HG02970 (cell line): Measurements from ENCODE around the gene COL8A2.

Experiments
- ATAC-seq: cut with Tn5 transposase; IDR thresholded peaks from one replicate; pipeline ENCODE4 v1.9.1; 2021; ENCODE audit warnings: mild to moderate bottlenecking, moderate library complexity, moderate number of reproducible peaks; ENCODE audit not compliant: unreplicated experiment, low FRiP score

COL8A2 gene

DNA sequence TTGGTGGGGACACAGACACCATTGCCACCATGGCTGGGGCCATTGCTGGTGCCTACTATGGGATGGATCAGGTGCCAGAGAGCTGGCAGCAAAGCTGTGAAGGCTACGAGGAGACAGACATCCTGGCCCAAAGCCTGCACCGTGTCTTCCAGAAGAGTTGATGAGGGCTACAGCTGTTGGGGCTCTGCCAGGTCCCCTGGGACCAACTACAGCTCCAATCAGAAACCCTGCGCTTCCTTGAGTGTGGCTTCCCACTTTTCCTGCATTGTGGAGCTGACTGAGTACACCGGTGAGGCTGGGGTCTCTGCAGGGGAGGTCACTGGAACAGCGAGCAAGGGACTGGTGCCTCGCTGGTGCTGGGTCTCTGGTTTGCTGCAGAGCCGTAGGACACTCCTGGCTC, 31.8 kb downstream of the COL8A2 start:
- no peak for ATAC-seq

DNA sequence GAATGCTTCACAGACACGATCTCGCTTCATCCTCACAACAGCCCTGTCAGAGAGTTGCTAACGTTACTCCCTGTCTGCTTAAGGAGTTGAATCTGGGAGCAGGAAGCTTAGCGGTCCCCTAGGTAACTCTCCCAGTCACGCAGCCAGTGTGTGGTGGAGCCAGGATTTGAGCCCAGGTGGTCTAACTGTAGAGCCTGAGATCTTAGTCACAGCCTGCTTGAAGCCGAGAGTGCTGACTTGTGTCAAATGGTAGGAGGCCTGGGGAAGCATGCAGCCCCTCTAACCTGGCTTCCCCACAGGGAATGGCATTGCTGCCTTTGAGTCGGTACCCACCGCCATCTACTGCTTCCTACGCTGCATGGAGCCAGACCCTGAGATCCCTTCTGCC, 32.2 kb downstream of the COL8A2 start:
- ATAC-seq, result no peak

DNA sequence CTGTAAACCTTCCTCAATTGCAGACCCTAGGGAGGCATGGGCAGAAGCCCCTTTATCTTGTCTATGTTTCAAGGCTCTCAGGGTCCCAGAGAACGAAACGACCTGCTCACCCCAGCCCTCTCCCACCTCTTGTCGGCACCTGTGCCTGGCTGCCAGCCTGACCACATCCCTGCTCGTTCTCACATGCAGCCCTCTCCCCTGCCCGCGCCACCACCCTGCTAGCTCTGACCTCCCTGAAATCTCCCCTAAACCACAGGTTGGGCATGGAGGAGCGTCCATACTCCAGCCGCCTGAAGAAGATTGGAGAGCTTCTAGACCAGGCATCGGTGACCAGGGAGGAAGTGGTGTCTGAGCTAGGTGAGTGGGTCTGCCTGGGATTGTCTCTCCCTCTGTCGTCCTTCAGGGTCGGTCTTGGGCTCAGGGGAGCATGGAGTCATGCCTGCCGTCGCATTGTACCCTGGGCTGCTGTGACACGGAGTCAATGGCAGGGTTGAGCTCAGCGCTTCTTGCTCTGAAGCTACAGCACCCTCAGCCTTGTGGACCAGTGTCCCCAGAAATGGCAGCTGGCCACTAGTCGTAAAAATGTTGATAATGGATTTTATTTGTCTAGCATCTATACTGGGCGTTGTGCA, 32.7 kb downstream of the COL8A2 start:
- ATAC-seq, result no peak

DNA sequence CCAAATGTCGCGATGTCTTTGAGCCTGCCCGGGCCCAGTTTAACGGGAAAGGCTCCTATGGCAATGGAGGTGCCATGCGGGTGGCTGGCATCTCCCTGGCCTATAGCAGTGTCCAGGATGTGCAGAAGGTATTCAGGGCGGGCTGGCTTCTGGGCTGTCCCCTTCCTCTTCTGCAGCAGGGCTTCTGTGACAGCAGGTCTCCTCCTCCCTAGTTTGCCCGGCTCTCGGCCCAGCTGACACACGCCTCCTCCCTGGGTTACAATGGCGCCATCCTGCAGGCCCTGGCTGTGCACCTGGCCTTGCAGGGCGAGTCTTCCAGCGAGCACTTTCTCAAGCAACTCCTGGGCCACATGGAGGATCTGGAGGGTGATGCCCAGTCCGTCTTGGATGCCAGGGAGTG, 33.3 kb downstream of the COL8A2 start:
- ATAC-seq, result no peak

DNA sequence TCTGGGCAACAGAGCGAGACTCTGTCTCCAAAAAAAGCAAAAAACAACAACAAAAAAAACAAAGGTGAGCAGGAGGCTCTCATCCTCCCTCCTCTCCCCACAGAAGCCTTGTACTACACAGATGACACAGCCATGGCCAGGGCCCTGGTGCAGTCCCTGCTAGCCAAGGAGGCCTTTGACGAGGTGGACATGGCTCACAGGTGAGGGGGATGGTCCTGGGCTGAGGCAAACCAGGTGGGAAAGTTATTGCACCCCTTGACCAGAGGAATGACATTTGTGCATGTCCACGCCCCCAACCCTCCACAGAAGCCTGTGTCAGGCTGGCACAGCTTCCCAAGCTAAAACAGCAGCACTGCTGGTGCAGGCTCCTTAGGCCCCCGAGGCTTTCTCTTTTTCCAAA, 33.9 kb downstream of the COL8A2 start:
- ATAC-seq, result no peak

DNA sequence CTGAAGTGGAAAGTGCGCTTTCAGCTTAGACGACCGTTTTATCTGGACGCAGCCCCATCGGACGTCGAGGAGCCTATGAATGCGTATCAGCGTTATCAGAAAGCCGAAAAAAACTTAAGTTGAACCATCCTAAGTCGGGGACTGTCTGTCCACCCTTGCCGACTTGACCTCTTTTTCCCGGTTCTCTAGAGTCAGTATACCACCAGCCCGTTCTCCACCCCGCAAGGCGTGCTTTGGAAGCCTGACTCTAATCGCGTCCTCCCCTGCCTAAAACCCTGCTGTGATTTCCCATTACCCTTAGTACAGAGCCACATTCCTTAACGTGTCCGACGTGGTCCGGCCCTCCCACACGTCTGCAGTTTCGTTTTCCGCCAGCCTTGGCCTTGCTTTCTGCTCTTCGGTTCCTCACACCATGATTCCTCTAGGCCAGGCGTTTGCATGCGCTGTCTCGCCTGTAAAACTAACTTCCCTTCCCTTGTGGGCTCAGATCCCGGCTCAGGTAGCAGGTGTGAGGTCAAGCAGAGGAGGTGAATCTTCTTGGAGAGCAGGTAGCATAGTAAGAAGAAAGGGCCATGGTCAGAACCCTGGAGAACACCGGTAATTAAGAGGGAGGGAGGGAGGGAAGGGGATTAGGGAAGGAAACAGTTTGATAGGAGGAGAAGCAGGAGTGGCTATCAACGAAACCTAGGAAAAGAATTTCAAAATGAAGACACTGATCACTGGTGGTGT, 35.5 kb downstream of the COL8A2 start:
- no peak for ATAC-seq

DNA sequence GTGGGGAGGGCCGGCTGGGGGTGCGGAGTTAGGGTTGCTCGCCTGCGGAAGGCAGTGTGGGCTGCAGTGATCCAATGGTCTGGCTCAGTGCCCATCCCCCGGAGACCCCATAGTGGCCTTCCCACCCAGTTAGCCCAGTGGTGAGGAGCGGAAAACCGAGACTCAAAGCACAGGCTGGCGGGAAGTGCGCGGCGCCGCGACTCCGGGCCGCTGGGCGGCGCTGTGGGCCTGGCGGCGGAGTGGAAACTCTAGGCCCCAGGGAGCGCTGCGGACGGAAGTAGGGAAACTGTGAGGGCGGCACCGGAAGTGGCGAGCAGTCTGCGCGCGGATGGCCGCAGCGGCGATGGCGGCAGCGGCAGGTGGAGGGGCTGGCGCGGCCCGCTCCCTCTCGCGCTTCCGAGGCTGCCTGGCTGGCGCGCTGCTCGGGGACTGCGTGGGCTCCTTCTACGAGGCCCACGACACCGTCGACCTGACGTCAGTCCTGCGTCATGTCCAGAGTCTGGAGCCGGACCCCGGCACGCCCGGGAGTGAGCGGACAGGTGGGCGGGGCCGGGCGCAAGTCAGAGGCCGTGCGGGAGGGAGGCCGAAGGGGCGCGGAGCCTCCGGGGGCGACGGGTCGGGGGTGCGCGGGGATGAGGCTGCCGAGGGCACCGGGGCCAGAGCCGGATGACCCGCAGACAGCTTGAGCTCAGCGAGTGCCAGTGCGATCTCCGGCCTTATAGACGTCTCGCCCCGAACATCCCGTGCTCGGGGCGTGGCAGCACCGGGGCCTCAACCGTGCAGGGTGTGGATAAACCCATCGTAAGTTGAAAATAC, 36.2 kb downstream of the COL8A2 start, which contains the start of gene ADPRS:
Gene ADPRS, plus strand, starts transcription at position 316 of the 816 bp plus-strand sequence. Its CDS starts 13 bp downstream, at position 329.
- peak; percentile 83 for ATAC-seq

DNA sequence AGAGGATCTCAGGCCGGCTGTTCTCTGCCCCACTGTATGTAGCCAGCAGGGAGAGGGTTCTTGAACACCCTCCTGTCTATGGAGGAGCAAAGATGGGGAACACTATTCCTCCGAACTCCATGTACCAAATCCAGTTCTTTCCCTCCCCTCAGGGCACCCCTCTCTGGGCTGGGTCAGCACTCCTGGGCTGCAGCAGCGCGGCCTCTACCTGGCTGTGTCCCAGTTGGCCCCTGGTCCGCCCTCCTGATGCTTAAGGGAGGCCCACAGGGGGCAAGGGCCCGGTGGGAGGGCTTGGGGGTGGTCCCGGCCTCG, 36.8 kb downstream of the COL8A2 start:
- ATAC-seq, result no peak

DNA sequence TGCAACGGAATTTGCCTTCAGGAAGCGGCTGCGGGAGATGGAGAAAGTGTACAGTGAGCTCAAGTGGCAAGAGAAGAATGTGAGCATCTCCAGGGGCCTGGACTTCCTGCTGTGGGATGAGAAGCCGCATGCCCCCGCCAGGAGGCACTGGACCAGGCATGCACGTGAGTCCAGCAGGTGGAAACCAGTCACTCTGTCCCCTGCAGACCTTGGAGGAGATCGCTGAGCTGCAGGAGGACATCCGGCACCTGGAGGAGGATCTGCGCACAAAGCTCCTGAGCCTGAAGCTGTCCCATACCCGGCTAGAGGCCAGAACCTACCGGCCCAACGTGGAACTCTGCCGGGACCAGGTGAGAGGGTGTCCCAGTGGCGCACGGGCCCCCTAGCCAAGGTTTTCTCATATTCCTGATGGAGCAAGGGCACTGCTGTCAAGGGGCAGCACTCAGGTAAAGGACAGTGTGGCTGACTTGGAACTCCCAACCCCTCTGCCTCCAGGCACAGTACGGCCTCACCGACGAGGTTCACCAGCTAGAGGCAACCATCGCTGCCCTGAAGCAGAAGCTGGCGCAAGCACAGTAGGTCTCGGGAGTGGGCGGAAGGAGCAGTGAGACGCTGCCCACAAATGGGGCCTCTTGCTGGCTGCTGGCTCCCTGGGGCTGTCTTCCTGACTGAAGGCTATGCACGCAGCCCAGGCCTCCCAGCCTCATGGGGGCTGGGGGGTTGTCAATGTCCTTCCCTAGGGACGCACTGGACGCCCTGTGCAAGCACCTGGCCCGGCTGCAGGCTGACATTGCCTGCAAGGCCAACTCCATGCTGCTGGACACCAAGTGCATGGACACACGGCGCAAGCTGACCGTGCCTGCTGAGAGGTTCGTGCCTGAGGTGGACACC, 37.5 kb downstream of the COL8A2 start:
- ATAC-seq, result no peak

DNA sequence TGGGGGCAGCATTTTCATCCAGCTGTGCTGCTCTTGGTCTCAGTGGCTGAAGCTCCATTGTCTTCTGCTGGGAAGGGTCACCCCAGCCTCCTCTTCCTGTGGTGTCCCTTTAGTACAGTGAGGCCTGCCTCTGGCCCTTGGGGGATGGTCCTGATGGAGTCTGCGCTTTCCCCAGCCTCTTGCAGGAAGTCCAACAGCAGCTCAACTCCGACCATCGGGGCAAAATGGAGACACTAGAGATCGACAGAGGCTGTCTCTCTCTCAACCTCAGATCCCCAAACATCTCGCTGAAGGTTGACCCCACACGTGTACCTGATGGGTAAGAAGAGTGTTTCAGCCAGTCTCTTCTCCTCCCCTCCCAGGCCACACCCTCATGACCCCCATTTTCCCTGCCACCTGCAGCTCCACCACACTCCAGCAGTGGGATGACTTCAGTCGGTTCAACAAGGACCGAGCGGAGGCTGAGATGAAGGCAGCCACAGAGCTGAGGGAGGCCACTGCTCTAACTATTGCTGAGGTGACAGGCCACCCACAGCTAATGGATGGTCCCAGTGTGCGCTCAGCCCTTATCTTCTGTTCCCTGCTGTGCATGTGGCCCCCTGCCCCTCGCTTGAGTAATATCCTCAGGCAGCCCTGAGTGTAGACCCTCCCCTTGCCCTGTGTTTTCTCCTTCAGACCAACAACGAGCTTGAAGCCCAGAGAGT, 38.3 kb downstream of the COL8A2 start:
- no peak for ATAC-seq

DNA sequence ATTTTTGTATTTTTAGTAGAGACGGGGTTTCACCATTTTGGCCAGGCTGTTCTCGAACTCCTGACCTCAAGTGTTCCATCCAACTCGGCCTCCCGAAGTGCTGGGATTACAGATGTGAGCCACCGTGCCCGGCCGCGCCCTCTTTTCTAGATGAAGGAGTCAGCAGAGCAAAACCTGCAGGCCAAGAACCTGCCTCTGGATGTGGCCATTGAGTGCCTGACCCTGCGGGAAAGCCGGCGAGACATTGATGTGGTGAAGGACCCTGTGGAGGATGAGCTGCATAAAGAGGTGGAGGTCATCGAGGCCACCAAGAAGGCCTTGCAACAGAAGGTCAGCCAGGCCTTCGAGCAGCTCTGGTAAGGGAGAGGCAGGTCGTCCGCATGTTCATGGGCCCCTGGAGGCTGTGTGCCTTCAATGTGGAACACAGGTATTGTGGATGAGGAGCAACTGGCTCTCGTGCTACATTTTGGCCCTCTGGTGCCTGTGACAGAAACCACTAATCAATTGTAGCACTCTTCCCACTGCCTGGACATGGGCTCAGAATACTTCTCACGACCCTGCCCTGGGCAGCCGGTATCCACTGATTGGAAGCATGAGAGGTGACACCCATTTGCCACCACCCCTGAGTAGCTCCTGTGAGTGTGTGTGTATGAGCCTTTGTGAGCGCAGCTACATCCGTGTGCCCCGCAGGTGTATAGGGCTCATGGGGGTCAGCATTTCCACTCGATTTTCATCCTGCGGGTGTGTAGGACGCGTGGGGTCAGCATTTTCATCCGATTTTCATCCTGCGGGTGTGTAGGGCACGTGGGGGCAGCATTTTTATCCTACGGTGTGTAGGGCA, 39.1 kb downstream of the COL8A2 start:
- no peak for ATAC-seq

DNA sequence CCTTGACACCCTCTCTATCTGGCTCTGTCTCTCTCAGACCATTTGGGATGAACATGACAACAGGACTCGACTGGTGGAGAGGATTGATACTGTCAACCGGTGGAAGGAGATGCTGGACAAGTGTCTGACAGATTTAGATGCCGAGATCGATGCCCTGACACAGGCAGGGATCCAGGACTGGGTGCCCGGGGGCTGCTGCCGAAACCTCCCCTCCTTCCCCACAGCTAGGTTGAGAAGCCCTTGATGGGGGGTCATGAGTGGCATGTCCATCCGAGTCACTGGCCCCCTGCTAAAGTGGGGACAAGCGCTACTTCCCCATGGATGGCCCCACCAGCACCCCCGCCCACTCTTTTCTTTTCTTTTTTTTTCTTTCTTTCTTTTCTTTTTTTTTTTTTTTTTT, 39.9 kb downstream of the COL8A2 start:
- no peak for ATAC-seq

DNA sequence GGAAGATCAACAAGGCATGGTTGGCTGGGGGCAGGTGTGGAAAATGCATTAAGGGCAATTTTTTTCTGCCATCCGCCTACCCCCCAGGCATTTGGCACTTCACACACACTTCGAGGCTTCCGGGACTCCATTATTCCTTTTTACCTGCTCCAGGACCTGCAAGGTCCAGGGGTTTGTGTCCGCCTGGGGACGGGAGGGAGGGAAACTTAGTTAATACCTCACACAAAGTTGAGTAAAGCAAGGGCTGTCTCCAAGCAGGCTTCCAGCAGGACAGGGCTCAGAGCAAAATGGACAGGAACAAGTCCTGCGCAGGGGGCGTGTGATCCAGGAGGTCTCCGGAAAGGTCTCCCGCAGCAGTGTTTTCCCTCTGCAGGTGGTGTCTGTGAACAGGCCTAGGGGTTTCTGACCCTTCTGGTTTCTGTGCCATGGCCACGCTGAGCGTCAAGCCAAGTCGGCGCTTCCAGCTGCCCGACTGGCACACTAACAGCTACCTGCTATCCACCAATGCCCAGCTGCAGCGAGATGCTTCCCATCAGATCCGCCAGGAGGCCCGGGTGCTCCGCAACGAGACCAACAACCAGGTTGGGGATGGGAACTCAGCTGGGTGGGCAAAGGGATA, 40.4 kb downstream of the COL8A2 start:
- no peak for ATAC-seq

DNA sequence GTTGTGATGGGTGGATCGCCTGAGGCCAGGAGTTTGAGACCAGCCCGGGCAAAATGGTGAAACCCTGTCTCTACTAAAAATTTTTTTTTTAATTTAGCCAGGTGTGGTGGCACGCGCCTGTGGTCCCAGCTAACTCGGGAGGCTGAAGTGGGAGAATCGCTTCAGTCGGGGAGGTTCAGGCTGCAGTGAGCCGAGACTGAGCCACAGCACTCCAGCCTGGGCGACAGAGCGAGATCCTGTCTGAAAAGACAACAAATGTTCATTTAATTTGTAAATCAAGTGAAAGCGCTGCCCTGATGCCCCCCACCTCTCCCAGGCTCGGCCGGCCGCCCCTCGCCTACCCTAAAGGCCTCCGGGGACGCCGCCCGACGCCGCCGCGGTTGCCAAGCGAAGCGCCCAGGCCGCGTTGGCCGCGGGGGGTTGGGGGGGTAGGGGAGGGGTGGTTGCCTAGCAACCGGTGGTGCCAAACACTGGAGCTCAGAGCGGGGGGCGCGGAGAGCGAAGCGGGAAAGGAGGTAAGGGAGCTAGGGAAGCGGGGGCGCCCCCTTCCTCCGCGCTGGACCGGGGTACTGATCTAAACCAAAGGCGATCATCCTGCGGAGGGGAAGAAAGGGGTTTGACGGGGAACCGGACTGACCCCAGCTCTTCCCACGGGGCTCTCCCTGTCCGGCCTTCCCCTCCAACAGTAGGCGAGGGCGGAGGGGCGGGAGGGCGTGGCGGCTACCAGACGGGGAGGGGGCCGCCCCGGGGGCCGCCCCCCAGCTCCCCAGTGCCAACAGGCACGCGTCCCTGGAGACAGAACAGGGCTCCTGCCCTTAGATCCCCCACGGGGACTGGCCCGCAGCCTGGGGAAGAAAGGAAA, 41.2 kb downstream of the COL8A2 start, which contains the start of gene TEKT2:
Gene TEKT2, plus strand, starts transcription at position 460 of the 862 bp plus-strand sequence. CDS start 828 bp downstream, outside the sequence.
- ATAC-seq, result no peak

DNA sequence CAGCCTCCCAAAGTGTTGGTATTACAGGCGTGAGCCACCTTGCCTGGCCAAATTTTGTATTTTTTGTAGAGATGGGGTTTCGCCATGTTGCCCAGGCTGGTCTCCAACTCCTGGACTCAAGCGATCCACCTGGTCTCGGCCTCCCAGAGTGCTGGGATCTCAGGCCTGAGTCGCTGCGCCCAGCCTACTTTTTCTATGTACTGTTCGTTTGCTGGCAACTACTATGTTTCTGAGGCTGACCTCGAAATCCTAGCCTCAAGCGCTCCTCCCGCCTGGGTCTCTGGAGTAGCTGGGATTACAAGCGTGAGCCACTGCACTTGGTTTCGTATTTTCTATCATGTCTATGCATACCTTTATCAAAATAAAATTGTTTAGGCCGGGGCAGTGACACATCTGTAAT, 41.8 kb downstream of the COL8A2 start:
- no peak for ATAC-seq

DNA sequence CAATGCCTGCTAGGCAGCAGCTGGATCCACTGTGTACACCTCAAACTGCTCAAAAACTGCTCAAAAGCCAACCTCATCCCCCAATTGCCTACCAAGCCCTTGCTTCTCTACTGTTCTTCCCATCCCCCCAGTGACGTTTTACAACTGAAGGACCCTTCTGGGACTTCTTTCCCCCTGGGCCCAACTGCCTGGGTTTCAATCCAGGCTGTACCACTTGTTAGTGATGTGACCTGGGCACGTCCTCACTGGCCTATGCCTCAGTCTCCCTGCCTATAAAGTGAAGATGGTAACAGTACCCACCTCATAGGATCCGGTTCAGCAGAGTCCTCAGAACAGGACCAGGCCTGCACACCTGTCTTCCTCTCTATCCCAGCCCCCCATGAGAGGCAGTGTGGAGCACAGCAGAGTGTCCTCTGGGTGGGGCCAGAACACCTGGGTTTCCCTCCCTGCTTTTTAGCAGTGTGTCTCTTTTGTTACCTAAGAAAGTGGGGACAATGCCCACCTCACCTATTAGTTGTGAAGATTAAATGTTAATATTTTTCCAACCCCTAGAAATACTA, 43.0 kb downstream of the COL8A2 start:
- no peak for ATAC-seq

DNA sequence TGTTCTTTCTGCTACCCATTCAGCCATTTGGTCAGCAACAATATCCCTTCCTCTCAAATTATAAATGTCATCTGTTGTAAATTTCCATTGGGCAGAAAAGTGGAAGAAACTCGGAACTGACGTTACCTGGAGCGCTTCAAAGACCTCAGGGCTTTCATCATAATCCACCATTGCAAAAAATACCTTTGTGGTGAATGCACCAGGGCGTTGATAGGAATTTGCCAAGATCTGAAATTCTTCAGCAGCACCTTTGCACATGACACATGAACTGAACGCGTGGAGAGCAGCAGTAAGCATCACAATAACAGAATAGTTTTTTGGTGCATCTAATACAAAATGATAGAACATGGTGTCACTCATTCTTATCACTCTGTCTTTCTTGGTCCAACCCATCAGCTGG, 44.2 kb downstream of the COL8A2 start:
- no peak for ATAC-seq
